Measurements from ENCODE around the gene MTA3.
"Not testable (repeated sequence)": the region's sequence is repeated elsewhere in the genome, so short reads cannot be mapped to it uniquely, and the experiment has no call there.

The MTA3 gene

DNA sequence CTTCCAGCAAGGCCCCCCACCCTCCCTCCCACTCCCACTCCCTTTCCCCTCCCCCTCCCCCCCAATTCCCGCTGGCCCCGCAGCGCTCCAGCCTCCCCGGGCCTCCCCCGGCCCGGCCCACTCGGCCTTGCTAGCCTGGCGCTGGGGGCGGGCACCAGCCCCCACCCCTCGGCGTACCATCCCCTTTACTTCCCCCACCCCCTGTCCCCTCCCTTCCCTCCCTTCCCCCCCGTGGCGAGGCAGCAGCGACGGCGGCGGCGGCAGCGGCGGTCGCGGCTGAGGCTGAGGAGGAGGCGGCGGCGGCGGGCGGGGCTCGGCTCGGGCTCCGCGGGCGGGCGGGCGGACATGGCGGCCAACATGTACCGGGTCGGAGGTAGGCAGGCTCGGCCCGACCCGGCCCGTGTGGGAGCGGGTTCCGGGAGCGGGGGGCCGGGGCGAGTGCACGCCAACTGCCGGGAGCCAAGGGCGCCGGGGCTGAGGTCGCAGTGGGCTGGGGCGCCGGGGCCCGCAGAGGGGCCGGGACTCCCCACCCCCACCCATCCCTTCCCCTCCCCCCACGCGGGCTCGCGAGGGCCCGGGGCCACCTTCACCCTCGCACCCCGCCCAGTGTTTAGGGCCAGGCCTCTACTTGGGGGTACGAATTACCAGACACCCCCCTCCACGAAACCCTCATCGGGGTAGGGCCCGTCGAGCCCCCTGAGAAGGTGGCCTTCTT is at the start of gene MTA3:
Gene MTA3, plus strand, starts transcription at position 232 of the 715 bp plus-strand sequence. Its CDS starts 114 bp downstream, at position 346.
- peak; percentile 20 to 27 for DNase-seq

DNA sequence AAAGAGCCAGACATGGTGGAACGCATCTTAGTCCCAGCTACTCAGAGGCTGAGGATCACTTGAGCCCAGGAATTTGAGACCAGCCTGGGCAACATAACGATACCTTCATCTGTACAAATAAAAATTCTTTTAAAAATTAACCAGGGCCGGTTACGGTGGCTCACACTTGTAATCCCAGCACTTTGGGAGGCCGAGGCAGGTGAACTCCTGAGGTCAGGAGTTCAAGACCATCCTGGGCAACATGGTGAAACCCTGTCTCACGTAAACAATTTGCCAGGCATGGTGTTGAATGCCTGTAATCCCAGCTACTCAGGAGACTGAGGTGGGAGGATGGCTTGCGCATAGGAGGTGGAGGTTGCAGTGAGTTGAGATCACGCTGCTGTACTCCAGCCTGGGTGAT is 48.8 kb upstream of the MTA3 start:
- DNase-seq: no peak

DNA sequence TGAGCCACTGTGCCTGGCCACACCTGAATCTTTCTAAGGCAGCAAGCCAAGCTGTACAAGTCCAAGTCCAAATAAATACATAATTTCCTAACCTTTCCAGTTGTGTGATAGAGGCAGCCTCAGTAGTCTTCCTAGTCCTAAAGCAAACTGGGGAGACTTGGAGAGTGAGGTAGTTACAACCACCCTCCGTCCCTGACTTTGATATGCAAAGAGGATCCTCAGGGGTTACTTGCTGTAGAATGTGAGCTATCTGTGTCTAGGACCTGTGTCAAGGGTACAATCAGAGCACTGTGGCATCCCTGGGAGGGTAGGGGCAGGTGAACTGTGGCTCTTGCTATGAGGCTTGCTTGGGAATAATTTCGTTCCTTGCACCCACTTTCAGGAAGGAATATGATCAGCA is 46.4 kb upstream of the MTA3 start:
- DNase-seq: no peak

DNA sequence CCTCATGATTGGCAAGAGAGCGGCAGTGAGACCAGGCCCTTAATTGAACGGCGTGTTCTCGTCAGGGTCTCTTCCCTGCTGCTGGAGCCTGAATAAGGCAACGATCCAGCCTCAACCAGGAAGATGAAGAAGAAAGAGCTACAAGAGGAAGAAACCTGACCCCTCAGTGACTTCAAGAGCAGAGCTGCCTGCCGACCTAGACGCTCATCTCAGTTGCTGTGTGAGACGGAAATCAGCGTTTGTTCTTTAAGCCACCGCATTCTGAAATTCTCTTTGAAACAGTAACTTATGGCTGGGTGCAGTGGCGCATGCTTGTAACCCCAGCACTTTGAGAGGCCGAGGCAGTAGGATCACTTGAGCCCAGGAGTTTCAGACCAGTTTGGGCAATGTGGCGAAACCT is 45.1 kb upstream of the MTA3 start:
- no peak for DNase-seq

DNA sequence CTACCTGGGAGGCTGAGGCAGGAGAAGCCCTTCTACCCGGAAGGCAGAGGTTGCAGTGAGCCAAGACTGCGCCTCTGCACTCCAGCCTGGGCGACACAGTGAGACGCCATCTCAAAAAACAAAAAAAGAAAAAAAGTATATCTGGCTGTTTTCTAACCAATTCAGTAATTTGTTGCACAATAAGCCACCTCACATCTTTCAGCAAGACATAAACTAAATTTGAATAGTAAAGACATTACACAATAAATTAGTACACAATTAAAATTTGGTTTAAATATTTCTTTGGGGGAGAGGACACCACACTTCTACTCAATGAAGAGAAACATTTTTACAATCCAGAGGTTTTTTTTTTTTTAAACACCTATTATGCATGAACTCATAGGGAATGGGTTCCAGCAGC is 36.0 kb upstream of the MTA3 start:
- no peak for DNase-seq

DNA sequence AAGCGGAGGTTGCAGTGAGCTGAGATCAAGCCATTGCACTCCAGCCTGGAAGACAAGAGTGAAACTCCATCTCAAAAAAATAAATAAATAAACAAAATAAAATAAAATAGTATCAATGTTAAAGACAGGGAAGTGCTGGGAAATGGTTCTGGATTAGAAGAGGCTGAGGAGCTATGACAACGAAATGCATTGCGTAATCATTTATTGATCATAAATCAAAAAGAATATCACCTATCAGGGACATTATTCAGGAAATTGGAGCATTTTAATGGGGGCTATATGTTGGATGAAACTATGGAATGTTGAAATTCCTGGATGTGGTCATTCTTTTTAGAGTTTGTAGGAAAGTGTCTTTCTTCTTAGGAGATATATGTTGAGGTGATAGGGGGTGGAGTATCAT is 30.9 kb upstream of the MTA3 start:
- no peak for DNase-seq

DNA sequence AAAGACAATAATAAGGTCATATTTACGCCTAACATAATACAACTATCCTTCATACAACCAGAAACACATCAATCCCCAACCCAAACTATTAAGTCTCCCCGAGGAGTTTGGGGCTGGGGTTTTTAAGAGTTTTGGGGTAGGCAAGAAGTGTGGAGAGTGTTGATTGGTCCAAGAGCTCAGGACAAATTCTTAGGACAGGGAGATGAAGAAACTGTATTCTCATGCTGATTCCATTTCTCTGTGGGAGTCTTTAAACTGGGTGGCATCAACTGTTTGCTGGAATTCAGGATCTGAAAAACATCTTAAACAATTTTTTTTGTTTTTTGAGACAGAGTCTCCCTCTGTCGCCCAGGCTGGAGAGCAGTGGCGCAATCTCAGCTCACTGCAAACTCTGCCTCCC is 25.6 kb upstream of the MTA3 start:
- DNase-seq: no peak

DNA sequence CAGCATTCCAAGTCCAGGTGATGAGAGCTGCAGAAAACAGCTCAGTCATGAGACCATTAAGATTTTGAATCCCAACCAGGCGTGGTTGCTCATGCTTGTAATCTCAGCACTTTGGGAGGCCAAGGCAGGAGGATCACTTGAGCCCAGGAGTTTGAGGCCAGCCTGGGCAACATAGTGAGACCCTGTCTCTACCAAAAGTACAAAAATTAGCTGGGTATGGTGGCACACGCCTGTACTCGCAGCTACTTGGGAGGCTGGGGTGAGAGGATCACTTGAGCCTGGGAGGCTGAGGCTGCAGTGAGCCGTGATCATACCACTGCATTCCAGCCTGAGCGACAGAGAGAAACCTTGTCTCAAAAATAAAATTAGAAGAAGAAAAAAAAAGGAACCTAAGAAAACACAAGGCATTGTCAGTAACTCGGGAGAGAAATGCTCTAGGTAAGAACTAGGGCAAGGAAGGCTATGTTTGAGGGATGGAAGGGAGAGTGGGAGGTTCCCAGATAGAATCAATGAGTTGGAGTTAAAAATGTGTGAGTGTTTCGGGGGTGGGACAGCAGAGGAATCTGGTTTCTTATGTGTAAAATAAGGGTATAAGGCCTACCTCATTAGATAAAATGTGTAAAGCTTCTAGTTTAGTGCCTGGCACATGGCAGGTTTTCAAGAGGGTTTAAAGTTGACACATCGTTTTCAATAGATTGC is 23.3 kb upstream of the MTA3 start:
- DNase-seq: no peak

DNA sequence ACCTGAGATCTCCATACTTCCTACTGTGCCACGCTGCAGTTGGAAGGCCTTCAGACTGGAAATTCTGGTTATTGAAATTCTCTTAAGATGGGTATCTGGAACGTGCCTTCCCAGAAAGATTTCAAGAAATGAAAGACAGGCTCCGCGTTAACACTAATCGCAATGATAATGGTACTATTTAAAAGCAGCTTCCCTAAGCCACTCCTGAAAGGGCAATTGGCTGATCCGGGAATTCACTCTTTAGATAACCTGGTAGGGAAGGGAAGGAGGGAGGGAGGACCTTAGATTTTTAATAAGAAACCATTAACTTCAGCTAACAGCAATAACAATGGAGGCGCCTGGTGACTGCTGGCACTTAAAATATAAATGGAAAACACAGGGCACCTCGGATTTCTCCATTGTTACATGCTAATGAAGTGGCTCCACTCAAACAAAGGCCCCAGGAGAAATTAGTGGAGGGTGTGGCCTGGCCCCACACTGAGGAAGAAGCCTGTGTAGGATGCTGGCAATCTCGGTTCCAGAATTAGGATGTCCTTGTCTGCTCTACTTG is 22.5 kb upstream of the MTA3 start:
- DNase-seq: no peak

DNA sequence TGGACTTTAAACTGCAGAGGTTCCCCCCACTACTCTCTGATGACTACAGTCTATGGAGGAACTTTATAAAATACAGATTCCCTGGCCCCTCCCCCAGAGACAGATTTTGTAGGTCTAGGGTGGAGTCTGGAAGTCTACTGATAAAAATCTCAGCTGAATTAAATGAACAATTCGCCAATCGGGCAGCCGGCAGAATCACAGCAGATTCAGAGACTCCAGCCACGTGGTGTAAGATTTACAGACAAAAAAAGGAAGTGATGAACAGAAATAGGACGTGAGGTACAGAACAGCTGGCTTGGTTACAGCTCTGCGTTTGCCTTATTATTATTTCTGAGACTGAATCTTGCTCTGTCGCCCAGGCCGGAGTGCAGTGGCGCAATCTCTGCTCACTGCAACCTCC is 21.4 kb upstream of the MTA3 start:
- no peak for DNase-seq

DNA sequence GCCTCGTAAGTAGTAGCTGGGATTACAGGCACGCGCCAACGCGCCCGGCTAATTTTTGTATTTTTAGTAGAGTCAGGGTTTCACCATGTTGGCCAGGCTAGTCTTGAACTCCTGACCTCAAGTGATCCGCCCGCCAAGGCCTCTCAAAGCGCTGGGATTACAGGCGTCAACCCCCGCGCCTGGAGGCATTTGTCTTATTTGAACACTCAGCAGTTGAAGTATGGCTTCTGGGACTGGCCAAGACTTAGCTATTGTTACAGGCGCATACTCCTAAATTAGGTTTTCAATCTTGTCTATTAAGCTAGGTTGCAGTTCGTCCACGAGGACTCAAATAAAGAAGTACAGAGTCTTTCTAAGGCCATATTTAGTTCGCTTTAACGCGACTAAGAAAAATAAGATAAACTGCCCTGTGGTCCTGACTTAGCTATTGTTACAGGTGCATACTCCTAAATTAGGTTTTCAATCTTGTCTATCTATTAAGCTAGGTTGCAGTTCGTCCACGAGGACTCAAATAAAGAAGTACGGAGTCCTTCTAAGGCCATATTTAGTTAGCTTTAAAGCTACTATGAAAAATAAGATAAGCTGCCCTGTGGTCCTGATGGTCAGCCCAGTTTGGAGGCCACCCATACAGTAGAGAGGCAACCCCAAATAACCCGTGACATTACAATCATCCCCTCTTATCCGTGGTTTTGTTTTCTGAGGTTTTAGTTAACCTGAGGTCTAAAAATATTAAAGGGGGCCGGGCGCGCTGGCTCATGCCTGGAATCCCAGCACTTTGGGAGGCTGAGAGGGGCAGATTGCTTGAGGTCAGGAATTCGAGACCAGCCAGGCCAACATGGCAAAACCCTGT is 20.8 kb upstream of the MTA3 start:
- DNase-seq: no peak

DNA sequence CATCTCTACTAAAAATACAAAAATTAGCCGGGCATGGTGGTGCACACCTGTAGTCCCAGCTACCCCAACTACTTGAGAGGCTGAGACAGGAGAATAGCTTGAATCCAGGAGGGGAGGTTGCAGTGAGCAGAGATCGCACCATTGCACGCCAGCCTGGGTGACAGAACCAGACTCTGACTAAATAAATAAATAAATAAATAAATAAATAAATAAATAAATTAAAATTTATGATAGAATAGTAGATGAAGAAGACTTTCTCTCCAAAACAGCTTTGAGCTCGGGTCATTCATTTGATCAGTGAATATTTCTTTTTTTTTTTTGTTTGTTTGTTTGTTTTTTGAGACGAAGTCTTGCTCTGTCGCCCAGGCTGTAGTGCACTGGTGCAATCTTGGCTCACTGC is 17.6 kb upstream of the MTA3 start:
- DNase-seq: no peak

DNA sequence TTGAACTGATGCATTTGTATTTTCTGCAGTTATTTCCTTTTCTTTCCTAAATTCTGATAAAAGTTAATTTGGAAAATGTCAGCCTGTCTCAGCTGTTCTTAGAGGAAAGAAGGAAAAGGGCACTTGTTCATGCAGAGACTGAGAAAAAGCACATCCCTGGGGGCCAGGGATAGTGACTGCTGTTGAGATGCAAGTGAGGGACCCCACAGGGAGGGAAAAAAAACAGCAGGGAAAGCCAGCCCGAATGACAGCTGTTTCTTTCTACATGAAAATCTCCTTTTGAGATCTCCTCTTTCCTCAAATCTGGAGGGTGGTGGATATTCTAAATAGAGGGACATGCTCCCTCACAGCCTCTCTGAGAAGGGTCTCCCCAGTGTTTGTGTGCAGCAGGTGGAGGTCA is 14.0 kb upstream of the MTA3 start:
- peak in 1 of 2 experiments; percentile 41 for DNase-seq

DNA sequence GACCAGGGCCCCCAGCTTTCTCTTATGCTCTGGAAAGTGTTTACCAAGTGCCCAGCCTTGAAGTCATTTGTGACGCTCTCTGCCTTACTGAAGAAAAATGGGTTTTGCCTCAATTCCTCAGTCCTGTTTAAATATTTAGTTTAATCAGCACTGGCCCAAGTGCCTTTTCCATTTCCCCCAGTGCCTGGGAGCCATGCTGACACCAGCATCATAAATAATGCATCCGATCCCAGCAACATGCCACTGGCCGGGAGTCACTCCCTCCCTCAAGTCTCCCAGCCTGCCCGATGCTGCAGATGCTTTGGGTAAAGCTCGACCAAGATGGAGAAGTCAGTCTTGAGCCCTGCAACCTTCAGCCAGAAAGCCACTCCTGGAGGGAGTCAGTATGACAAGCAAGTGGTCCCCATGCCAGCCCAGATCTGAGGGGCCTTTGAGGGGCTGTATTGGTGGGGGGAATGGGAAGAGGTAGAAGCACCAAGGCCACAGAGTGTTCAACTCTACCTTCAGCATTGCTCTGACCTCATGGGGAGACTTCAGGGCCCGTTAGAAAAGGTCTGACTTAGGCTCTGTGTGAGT is 12.0 kb upstream of the MTA3 start:
- no peak for DNase-seq

DNA sequence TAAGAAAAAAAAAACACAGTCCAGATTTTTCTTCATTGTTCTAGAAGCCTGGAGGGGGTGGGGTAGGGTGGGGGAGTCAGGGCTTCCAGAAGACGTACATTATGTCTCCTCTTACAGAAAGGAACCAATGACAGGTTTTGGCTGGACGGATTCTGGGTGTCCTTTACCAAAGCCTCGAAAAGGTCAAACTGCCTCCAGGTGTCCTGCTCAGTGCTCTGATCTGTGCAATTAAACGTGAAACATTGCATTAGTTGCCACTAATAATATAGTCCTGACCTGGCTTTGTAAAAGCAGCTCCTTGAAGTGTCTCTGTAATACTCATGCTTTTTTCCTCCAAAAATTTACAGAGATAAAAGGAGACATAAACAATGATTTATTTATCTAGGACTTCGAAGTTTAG is 11.1 kb upstream of the MTA3 start:
- DNase-seq: no peak

DNA sequence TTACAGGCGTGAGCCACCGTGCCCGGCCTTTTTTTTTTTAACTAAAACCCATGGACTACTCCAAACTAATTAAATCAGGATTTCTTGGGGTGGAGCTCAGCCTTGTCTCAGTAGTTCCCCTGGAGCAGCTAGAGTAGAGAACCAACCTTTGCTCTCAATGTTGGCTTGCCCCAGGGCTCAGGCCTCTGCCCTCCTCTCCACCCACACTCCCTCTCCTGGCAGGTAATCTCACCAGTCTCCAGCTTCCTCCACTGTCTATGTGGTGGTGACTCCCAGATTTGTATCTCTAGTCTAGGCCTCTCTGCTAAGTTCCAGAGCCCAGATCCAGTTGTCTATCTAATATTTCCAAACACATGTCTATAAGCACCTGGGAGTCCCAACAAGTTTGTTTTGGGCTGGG is 9.6 kb upstream of the MTA3 start:
- no peak for DNase-seq

DNA sequence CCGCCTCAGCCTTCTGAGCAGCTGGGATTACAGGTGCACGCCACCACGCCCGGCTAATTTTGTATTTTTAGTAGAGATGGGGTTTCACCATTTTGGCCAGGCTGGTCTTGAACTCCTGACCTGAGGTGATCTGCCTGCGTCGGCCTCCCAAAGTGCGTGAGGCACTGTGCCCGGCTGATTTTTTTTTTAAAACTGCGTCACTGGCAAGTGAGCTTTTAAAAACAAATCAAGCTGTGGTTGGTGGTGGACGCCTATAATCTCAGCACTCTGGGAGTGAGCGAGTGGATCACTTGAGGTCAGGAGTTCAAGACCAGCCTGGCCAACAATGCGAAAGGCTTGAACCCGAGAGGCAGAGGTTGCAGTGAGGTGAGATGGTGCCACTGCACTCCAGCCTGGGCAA is 8.3 kb upstream of the MTA3 start:
- not testable (repeated sequence) for DNase-seq

DNA sequence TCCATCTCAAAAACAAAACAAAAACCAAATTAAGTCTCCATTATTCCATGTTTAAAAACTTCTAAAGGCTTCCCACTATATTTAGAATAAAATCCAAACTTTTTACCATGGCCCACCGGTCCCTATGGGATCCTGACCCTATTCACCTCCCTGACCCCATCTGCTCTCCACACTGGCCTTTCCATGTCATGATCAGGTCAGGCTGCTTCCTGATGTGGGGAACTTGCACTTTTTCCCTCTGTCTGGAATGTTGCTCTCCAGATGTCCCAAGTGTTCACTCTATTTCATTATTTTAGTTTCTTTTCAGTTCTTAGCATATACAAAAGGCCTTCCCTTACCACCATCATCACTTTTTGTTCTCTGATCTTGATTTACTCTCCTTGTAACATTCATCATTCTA is 7.5 kb upstream of the MTA3 start:
- DNase-seq: no peak

DNA sequence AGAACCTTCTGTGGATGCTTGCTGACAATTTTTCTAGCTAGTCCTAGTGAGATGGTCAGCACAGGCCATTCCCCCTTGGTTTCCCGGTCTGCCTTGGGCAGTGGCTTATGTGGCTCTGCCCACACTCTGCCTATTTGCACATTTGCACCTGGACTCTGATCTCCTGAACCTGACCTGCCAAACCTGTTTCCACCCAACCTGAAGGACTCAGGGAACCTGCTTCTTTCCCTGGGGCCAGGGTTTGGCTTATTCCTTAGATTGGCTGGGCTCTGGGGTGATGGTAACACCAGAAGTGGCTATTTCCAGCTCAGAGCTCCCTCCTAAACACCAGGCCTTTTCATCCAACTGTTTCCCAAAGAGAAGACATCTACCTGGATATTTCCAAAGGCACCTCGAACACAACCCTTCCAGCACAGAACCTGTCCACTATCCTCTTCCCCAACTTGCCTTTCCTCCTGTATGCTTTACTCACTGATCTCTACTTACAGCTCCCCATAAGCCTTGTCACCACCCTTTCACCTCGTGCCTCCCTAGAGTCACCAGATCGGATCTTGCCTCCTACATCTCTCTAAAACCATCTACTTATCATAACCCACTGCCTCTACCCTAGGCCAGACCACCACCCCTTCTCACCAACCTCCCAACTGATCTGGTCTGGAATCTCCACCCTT is 5.8 kb upstream of the MTA3 start:
- DNase-seq: no peak

DNA sequence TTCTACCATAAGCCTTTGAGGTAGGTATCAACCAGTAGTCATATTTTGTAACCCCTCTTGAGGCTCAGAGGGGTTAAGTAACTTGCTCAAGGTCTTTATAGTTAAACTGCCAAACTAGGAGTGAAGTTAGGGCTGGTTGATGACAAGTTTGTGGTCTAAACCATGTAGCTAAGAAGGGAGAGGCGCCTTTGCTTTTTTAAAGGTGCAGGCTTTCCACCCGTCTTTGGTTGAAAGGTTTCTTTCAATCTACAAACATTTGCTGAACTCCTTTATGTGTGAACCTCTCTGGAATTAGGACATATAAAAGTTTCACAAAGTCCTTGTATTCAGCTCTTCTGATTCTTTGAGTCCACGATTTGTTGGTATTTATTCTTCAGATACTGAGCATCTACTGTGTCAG is 2.4 kb upstream of the MTA3 start:
- no peak for DNase-seq

DNA sequence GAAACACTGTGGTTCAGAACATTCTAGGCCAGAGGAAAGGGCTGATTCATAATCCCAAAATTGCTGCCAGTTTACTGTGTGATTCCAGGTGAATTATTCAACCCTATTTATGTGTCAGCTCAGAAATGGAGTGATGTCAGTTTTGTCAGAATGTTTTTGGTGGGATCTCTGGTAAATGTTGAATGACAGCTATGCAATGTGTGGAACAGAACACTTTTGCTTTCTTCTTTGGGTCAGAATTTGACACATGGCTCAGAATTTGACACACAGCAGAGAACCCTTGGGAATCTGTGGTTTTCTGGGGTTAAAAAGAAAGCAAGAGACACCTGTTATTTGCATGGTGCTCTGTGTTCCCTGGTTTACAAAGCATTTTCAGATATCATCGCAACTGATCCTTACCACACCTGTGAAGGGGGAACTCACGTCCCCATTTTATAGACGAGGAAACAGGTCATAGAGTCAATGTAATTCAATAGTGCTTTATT is 1.6 kb upstream of the MTA3 start:
- DNase-seq: no peak

DNA sequence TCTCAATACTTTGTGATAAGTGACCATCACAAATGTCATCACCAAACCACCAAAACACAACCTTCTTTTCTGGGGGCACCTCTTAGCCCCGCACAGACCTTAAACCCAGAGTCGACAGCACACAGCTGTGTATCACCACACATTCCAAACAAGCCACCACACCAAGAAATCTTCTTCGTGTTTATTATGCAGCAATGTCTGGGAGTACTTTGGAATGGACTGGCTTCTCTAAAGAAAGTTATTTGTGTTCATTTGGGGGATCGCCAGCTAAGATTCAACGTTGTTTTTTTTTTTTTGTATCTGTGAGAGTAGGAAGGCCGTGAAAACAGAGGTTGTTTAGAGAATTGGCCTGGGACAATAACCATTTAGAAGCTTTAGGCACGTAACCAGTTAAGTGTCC is 1.1 kb upstream of the MTA3 start:
- DNase-seq: no peak

Measured in NCI-H524 (cell line).